ENCODE results near the gene ANTXRL.
"Not testable (repeated sequence)": the region's sequence is repeated elsewhere in the genome, so short reads cannot be mapped to it uniquely, and the experiment has no call there.

The ANTXRL gene

DNA sequence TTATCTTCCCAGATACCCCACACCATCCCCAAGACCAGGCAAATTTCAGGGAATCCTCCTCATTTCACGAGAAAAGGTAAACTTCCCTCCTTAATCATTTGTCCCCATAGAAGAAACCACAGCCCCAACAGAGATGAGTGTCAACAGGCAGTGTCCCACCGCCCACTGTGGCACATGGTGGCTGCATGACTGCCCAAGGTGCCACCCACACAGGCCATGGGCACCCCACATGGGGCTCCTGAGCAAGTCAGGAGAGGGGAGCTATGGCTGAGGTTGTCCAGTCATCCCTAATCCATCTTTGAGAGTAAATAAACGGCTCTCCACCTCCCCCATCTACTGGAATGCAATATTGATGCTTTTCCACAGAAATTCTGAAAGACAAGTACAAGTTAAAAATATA is 44.1 kb downstream of the ANTXRL start:
- no peak for DNase-seq (ENCODE audit: low read depth in 2 of 2)

- not testable (repeated sequence) for DNase-seq (ENCODE audit: low read depth in 2 of 2)
Measured at GRCh38 chr10:46365484-46365883, 78.7 kb downstream of the ANTXRL start.

DNA sequence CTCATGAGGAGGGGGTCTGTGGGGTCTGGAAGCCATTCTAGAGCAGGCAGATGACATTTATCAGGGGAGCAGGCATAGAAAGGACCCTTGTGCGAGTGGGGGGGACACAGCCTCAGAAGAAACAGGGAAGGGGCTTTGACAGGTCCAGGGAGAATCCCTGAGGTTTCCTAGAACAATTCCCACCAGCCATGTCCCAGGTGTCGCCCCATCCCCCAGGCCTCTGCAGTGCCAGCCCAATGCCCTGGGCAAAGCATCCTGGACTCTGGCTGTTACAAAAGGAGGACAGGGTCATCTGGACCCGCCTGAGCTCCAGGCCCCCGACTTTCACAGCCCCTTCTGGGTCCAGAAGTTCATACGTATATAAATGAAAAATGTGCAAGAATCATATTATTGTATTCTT is 80.4 kb downstream of the ANTXRL start:
- not testable (repeated sequence) for DNase-seq (ENCODE audit: low read depth in 2 of 2)

- DNase-seq (ENCODE audit: low read depth in 2 of 2), result not testable (repeated sequence)
Measured at GRCh38 chr10:46367666-46368240, 81.0 kb downstream of the ANTXRL start.

DNA sequence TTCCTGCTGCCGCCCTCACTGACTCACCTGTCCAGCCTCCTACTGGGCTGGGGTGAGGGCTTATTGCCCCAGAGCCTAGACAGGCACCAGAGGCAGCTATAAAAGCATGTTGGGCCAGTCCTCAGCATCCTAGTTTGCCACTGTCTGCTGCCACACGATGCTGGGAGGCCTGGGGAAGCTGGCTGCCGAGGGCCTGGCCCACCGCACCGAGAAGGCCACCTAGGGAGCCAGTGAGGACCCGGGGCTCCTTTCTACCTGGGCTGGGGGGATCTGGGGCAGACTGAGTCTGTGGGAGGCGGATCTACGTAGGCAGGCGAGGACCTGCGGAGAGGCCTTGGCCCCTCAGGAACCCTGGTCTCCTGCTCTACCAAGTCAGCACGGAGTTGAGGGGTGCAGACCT is 82.2 kb downstream of the ANTXRL start:
- not testable (repeated sequence) for DNase-seq (ENCODE audit: low read depth in 2 of 2)

- DNase-seq (ENCODE audit: low read depth in 2 of 2), result not testable (repeated sequence)
Measured at GRCh38 chr10:46374410-46374809, 87.6 kb downstream of the ANTXRL start.

DNA sequence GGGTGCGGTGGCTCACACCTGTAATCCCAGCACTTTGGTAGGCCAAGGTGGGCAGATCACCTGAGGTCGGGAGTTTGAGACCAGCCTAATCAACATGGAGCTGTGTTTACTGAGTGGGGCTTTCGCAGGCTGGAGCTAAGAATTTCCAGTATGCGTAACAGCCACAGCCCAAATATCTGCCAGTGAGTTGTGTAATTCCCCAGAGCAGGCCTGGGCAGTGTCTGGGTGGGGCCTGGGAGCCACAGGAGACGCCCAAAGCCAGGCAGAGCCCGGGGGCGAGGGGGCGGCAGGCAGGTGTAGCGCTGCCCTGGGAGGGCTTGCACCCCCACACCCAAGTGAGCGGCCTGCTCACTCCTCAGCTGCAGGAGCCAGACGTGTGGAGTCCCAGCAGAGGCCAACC is 88.6 kb downstream of the ANTXRL start, which contains the start of gene ANXA8L1:
Gene ANXA8L1, plus strand, starts transcription at position 371 of the 400 bp plus-strand sequence. CDS start 76 bp downstream, outside the sequence.
- DNase-seq (ENCODE audit: low read depth in 2 of 2), result not testable (repeated sequence)

GRCh38 chr10:46377022-46377421 is 90.2 kb downstream of the ANTXRL start:
- DNase-seq (ENCODE audit: low read depth in 2 of 2), result not testable (repeated sequence)

DNA sequence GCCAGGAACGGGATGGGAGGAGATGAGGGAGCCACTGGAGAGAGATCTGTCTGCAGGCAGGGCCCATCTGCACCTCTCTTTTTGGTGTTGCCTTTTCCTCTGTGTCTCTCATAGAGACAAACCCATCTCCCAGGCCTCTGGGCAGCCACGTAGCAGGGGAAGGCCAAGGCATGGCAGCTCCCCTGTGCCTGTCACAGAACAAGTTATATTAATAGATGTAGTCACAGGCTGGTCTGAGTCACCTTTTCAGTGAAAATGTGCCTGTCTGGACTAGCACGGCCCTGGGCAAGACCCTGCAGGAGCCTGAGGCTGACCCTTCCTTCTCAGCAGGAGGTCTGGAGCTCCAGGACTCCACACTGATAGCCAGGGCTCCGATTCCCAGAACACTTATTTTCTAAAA is 90.9 kb downstream of the ANTXRL start:
- not testable (repeated sequence) for DNase-seq (ENCODE audit: low read depth in 2 of 2)

GRCh38 chr10:46378108-46378507 is 91.3 kb downstream of the ANTXRL start:
- DNase-seq (ENCODE audit: low read depth in 2 of 2), result not testable (repeated sequence)

GRCh38 chr10:46379233-46379848 is 92.5 kb downstream of the ANTXRL start:
- DNase-seq (ENCODE audit: low read depth in 2 of 2), result not testable (repeated sequence)

All from activated CD4-positive, alpha-beta T cell treated with anti-CD3 and anti-CD28 coated beads for 24 hours (primary cell).